Stomach (tissue), 4 donors: ENCODE results near the gene ALX4.

Source experiments
- EP300 ChIP-seq: sonication (generic); formaldehyde crosslinking; IDR thresholded peaks from one replicate; pipeline ENCODE4 v1.6.1; 2017; ENCODE audit warnings: antibody characterized with exemption
- POLR2AphosphoS5 ChIP-seq, 3 donors: sonication (generic); formaldehyde crosslinking; IDR thresholded peaks; one replicate each; pipeline ENCODE4 v1.6.1; 2016; ENCODE audit warnings: antibody characterized with exemption in 3 of 3
- TF ChIP-seq, protein P1 (sequence below), 7 experiments: fragments of 450-650 bp in 4 of 7; fragments of 200-600 bp in 3 of 7; sonication (generic) in 3 of 7; IDR thresholded peaks; one replicate each; pipeline ENCODE4 v1.5.1; 2016 to 2019; ENCODE audit warnings: antibody characterized with exemption in 7 of 7, control low read depth in 2 of 7, mild to moderate bottlenecking in 1 of 7

DNA sequence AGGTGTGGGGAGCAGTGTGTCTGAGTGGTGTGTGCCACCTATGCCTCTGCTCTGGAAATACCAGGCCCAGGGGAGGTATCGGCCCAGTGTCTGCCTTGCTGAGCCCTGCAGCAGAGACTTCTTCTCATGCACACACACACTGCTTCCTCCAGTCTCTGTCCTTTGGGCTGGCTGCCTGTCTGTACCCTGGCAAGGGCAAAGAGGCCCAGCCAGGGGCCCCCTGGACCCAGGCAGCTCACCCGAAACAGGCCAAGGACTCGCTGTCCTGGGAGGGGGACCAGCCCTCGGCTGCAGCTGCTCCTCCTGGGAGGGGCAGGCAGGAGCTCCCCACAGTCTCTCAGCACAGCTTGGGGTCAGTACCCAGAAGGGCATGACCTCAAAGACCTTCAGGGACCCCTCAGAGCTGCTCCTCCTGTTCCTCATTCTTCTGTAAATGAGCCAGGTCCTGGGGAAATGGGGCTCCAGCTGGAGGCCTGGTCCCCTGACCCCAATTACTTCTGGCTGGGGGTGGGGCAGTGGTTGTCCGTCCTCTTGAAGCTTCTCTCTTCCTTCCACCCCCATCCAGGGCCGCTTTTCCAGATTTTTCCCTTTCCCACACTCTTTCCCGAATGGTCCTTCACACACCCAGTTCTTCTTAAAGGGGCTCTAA is 24.5 kb upstream of the ALX4 start:
- TF ChIP-seq, protein P1, sequence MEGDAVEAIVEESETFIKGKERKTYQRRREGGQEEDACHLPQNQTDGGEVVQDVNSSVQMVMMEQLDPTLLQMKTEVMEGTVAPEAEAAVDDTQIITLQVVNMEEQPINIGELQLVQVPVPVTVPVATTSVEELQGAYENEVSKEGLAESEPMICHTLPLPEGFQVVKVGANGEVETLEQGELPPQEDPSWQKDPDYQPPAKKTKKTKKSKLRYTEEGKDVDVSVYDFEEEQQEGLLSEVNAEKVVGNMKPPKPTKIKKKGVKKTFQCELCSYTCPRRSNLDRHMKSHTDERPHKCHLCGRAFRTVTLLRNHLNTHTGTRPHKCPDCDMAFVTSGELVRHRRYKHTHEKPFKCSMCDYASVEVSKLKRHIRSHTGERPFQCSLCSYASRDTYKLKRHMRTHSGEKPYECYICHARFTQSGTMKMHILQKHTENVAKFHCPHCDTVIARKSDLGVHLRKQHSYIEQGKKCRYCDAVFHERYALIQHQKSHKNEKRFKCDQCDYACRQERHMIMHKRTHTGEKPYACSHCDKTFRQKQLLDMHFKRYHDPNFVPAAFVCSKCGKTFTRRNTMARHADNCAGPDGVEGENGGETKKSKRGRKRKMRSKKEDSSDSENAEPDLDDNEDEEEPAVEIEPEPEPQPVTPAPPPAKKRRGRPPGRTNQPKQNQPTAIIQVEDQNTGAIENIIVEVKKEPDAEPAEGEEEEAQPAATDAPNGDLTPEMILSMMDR (IDR thresholded peaks at IDR 0.05), result no peak
- TF ChIP-seq POLR2AphosphoS5 (IDR thresholded peaks at IDR 0.05) (no peak), EP300 (no peak)
